ENCODE measurements around the gene NTHL1. TPM values are rescaled to one million over a fixed set of nuclear protein-coding genes. Genes with fewer than 3 reads are reported as not detected.

NTHL1 gene
- polyA plus RNA-seq, 3 donors: 9.2 to 22.4 (median 9.6) TPM

GRCh38 chr16:2048116-2048543 is 496 bp upstream of the NTHL1 start:
- peak overlapping the region; percentile 38 to 92 (median 82) for H3K27ac Mint-ChIP-seq
- H4K20me1 ChIP-seq (ENCODE audit: insufficient read depth, low read length): no peaks in the 10 kb centered on the region
- intact Hi-C loops (cut with micrococcal nuclease): loop anchor here (5.0 kb wide), 4 partner anchors 41 to 266 kb away; partner anchors contain the start of genes E4F1 (in 1 of the 2), NUBP2 (in 1 of the 2), SPSB3 (in 1 of the 2) and TRAF7 (in 1 of the 2)
- no peak for DNase-seq
- peak overlapping the region; percentile 90 to 93 for H3K4me3 Mint-ChIP-seq
- WGBS (ENCODE audit: insufficient coverage): 1% methylated on average over 30 of the region's 30 CpGs
- peaks cover 31 to 35% of the 10 kb centered on the region in 2 donors for H3K36me3 Mint-ChIP-seq
- TF ChIP-seq CTCF (IDR thresholded peaks at IDR 0.05): no peak
- H3K27me3 ChIP-seq (ENCODE audit: control insufficient read depth in 2 of 2, insufficient read depth in 2 of 2, low read length in 2 of 2): no peaks in the 10 kb centered on the region
- H3K4me1 Mint-ChIP-seq: peaks cover 26% of the 10 kb centered on the region
- H3K4me3 ChIP-seq (replicated peaks in 1 of 3; ENCODE audit: low read depth in 2 of 3, low read length in 3 of 3): peak overlapping the region; percentile 66 to 96 (median 82)
- peak overlapping the region; percentile 92 for H3K4me2 ChIP-seq (replicated peaks; ENCODE audit: extremely low read depth, low read length, poor library complexity, severe bottlenecking)
- no peaks in the 10 kb centered on the region for H3K9me3 Mint-ChIP-seq
- H3K4me1 ChIP-seq (ENCODE audit: control insufficient read depth in 1 of 2, insufficient read depth in 2 of 2, low read length in 2 of 2): peaks cover 26 to 37% of the 10 kb centered on the region in 2 donors
- peak overlapping the region; percentile 99 for H2AFZ ChIP-seq (ENCODE audit: insufficient read depth, low read depth, low read length, poor library complexity, severe bottlenecking)
- H3K27me3 Mint-ChIP-seq (ENCODE audit: low read depth in 3 of 3): peaks cover 0 to 2% (median 0%) of the 10 kb centered on the region in 3 donors
- peaks cover 16 to 33% of the 10 kb centered on the region in 2 donors for H3K36me3 ChIP-seq (replicated peaks in 1 of 2; ENCODE audit: control insufficient read depth in 1 of 2, insufficient read depth in 2 of 2, low read length in 2 of 2)
- no peaks in the 10 kb centered on the region for H3K9me3 ChIP-seq (replicated peaks in 1 of 2; ENCODE audit: control insufficient read depth in 1 of 2, insufficient read depth in 1 of 2, low read length in 2 of 2)
- H3K9ac ChIP-seq (ENCODE audit: insufficient read depth, low read length, poor library complexity, severe bottlenecking): peak overlapping the region; percentile 81
- H3K79me2 ChIP-seq (ENCODE audit: insufficient read depth, low read length): peaks cover 15% of the 10 kb centered on the region
- peak overlapping the region in 1 of 2 donors; percentile 77 for H3K27ac ChIP-seq (ENCODE audit: low read depth in 1 of 2, low read length in 2 of 2)

DNA sequence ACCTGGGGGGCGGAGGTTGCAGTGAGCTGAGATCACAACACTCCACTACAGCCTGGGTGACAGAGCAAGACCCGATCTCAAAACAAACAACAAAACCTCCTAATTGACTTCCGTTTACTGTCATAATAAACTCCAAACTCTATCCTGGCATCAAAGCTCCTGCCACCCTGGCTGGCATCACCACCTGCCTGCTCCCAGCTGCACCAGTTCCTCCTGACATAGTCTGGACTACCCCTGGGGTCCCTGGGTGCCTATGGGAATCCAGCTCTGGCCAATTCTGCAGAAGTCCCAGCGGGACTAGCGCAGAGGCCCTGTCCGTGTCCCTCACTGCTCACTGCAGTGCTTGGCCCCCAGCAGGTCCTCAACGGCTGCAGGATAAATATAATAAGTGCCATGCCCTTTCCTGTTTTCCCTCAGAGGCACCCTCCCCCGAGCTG is 723 bp downstream of the NTHL1 start:
- H3K27ac ChIP-seq (ENCODE audit: low read depth in 1 of 2, low read length in 2 of 2): no peak overlapping the region
- intact Hi-C loops (cut with micrococcal nuclease): loop anchor here (5.0 kb wide), 4 partner anchors 40 to 265 kb away; partner anchors contain the start of genes E4F1 (in 1 of the 2), NUBP2 (in 1 of the 2), SPSB3 (in 1 of the 2) and TRAF7 (in 1 of the 2)
- WGBS (ENCODE audit: insufficient coverage): 16% methylated on average over 6 of the region's 8 CpGs
- peak overlapping the region in 1 of 7 donors; percentile 5 for H3K27ac Mint-ChIP-seq
- no peaks in the 10 kb centered on the region for H4K20me1 ChIP-seq (ENCODE audit: insufficient read depth, low read length)
- peaks cover 10 to 21% of the 10 kb centered on the region in 2 donors for H3K36me3 ChIP-seq (replicated peaks in 1 of 2; ENCODE audit: control insufficient read depth in 1 of 2, insufficient read depth in 2 of 2, low read length in 2 of 2)
- peak overlapping the region; percentile 99 for H2AFZ ChIP-seq (ENCODE audit: insufficient read depth, low read depth, low read length, poor library complexity, severe bottlenecking)
- no peak for DNase-seq
- H3K9me3 Mint-ChIP-seq: no peaks in the 10 kb centered on the region
- peak overlapping the region; percentile 90 to 93 for H3K4me3 Mint-ChIP-seq
- no peaks in the 10 kb centered on the region for H3K9me3 ChIP-seq (replicated peaks in 1 of 2; ENCODE audit: control insufficient read depth in 1 of 2, insufficient read depth in 1 of 2, low read length in 2 of 2)
- peak overlapping the region; percentile 81 for H3K9ac ChIP-seq (ENCODE audit: insufficient read depth, low read length, poor library complexity, severe bottlenecking)
- peaks cover 27% of the 10 kb centered on the region for H3K4me1 Mint-ChIP-seq
- H3K36me3 Mint-ChIP-seq: peaks cover 23 to 24% of the 10 kb centered on the region in 2 donors
- peak overlapping the region; percentile 66 to 96 (median 82) for H3K4me3 ChIP-seq (replicated peaks in 1 of 3; ENCODE audit: low read depth in 2 of 3, low read length in 3 of 3)
- H3K4me1 ChIP-seq (ENCODE audit: control insufficient read depth in 1 of 2, insufficient read depth in 2 of 2, low read length in 2 of 2): peaks cover 26 to 37% of the 10 kb centered on the region in 2 donors
- H3K4me2 ChIP-seq (replicated peaks; ENCODE audit: extremely low read depth, low read length, poor library complexity, severe bottlenecking): peak overlapping the region; percentile 92
- H3K27me3 ChIP-seq (ENCODE audit: control insufficient read depth in 2 of 2, insufficient read depth in 2 of 2, low read length in 2 of 2): no peaks in the 10 kb centered on the region
- H3K79me2 ChIP-seq (ENCODE audit: insufficient read depth, low read length): peaks cover 15% of the 10 kb centered on the region
- no peak for TF ChIP-seq CTCF (IDR thresholded peaks at IDR 0.05)
- peaks cover 0 to 2% (median 0%) of the 10 kb centered on the region in 3 donors for H3K27me3 Mint-ChIP-seq (ENCODE audit: low read depth in 3 of 3)
